Thyroid gland (tissue), 4 donors: ENCODE results near the gene ISG15. TPM values are rescaled to one million over a fixed set of nuclear protein-coding genes. Genes with fewer than 3 reads are reported as not detected.

ENCODE experiments used
- DNase-seq, 2 donors: peaks; one replicate each; pipeline ENCODE4 v3.0.0-alpha.2; 2019
- H3K27ac ChIP-seq, 3 donors: fragments of 200-600 bp; sonication (generic); 1 replicate in 2 of 3; 2 replicates in 1 of 3; pipeline ENCODE4 v1.5.1; 2016 to 2019; ENCODE audit warnings: mild to moderate bottlenecking in 1 of 3, moderate library complexity in 1 of 3
- H3K27me3 ChIP-seq: fragments of 200-600 bp; sonication (generic); one replicate; pipeline ENCODE4 v1.5.1; 2019
- H3K36me3 ChIP-seq, 2 donors: fragments of 200-600 bp; sonication (generic); one replicate each; pipeline ENCODE4 v1.5.1; 2016 to 2019
- H3K4me1 ChIP-seq, 2 donors: fragments of 200-600 bp; sonication (generic); one replicate each; pipeline ENCODE4 v1.5.1; 2017 to 2019
- H3K4me3 ChIP-seq, 3 donors: fragments of 200-600 bp; sonication (generic); replicated peaks in 1 of 3; 1 replicate in 2 of 3; 2 replicates in 1 of 3; pipeline ENCODE4 v1.5.1; 2016; ENCODE audit warnings: mild to moderate bottlenecking in 1 of 3
- H3K9me3 ChIP-seq: fragments of 200-600 bp; sonication (generic); one replicate; pipeline ENCODE4 v1.5.1; 2017
- POLR2A ChIP-seq, 2 donors: fragments of 450-650 bp; IDR thresholded peaks; one replicate each; pipeline ENCODE4 v1.6.1; 2017; ENCODE audit warnings: antibody characterized with exemption in 2 of 2, mild to moderate bottlenecking in 2 of 2, moderate library complexity in 1 of 2
- WGBS, 2 donors: methylation state at CpG; one replicate each; pipeline ENCODE4 v1.1.5; 2017; 5-methylcytosine and 5-hydroxymethylcytosine counted together
- intact Hi-C: fragments of 100-400 bp; cut with DNase I; formaldehyde crosslinking; loops from one replicate; pipeline ENCODE4 v1.15.1; 2023
- total RNA-seq, 4 donors: library from RNA; depleted of rRNA; stranded (reverse); fragments of >200 nt; gene quantifications; one replicate each; pipeline ENCODE4 v1.2.3, GENCODE V29; 2016
- TF ChIP-seq, protein P1 (sequence below), 6 experiments: fragments of 200-600 bp in 3 of 6; fragments of 450-650 bp in 3 of 6; sonication (generic) in 3 of 6; IDR thresholded peaks; one replicate each; pipeline ENCODE4 v1.5.1; 2016 to 2019; ENCODE audit warnings: antibody characterized with exemption in 6 of 6, mild to moderate bottlenecking in 2 of 6, inconsistent platforms in 1 of 6, moderate library complexity in 1 of 6

ISG15 gene
- total RNA-seq, 4 donors from 2014 or later = 18.5 to 57.5 (median 37.8) TPM

DNA sequence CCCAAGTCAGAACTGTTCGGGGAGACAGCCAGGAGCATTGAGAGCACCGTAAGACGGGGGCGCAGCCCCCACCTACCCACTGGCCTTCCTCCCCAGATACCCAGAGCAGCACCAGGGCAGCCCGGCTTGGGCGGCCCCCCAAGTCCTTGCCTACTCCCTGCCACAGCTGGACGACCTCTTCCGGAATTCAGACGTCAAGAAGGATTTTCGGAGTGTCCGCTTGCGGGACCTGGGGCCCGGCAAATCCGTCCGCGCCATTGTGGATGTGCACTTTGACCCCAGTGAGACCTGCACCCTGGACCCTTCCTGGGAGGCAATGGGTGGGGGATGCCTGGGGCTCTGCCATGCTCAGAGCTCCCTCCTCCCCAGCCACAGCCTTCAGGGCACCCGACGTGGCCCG, 34.1 kb downstream of the ISG15 start:
- Histone ChIP-seq H3K27ac (no peak overlapping the region), H3K4me3 (no peak overlapping the region), H3K27me3 (no peaks in the 10 kb centered on the region), H3K36me3 (peaks cover 43 to 45% of the 10 kb centered on the region in 2 donors), H3K9me3 (no peaks in the 10 kb centered on the region), H3K4me1 (no peaks in the 10 kb centered on the region)
- TF ChIP-seq POLR2A (IDR thresholded peaks at IDR 0.05) = no peak
- TF ChIP-seq, protein P1, sequence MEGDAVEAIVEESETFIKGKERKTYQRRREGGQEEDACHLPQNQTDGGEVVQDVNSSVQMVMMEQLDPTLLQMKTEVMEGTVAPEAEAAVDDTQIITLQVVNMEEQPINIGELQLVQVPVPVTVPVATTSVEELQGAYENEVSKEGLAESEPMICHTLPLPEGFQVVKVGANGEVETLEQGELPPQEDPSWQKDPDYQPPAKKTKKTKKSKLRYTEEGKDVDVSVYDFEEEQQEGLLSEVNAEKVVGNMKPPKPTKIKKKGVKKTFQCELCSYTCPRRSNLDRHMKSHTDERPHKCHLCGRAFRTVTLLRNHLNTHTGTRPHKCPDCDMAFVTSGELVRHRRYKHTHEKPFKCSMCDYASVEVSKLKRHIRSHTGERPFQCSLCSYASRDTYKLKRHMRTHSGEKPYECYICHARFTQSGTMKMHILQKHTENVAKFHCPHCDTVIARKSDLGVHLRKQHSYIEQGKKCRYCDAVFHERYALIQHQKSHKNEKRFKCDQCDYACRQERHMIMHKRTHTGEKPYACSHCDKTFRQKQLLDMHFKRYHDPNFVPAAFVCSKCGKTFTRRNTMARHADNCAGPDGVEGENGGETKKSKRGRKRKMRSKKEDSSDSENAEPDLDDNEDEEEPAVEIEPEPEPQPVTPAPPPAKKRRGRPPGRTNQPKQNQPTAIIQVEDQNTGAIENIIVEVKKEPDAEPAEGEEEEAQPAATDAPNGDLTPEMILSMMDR (IDR thresholded peaks at IDR 0.05) = no peak
- DNase-seq = no peak
- intact Hi-C loops = no loop called here
- WGBS, 2 donors = 95 to 96% methylated on average over 10 to 15 of the region's 19 CpGs

DNA sequence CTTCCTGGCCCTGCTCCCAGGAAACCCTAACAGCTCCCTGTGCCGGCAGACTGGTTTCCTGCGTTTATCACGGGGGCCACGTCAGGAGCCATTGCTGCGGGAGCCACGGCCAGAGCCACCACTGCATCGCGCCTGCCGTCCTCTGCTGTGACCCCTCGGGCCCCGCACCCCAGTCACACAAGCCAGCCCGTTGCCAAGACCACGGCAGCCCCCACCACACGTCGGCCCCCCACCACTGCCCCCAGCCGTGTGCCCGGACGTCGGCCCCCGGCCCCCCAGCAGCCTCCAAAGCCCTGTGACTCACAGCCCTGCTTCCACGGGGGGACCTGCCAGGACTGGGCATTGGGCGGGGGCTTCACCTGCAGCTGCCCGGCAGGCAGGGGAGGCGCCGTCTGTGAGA, 34.7 kb downstream of the ISG15 start:
- no peaks in the 10 kb centered on the region for H3K9me3 ChIP-seq
- H3K27me3 ChIP-seq = no peaks in the 10 kb centered on the region
- 93 to 96% methylated on average over 17 to 21 of the region's 25 CpGs for WGBS, 2 donors
- H3K4me1 ChIP-seq = no peaks in the 10 kb centered on the region
- TF ChIP-seq, protein P1 (IDR thresholded peaks at IDR 0.05) = no peak
- TF ChIP-seq POLR2A (IDR thresholded peaks at IDR 0.05) = no peak
- peaks cover 43 to 45% of the 10 kb centered on the region in 2 donors for H3K36me3 ChIP-seq
- no peak overlapping the region for H3K27ac ChIP-seq
- intact Hi-C loops = no loop called here
- no peak for DNase-seq
- H3K4me3 ChIP-seq = no peak overlapping the region

DNA sequence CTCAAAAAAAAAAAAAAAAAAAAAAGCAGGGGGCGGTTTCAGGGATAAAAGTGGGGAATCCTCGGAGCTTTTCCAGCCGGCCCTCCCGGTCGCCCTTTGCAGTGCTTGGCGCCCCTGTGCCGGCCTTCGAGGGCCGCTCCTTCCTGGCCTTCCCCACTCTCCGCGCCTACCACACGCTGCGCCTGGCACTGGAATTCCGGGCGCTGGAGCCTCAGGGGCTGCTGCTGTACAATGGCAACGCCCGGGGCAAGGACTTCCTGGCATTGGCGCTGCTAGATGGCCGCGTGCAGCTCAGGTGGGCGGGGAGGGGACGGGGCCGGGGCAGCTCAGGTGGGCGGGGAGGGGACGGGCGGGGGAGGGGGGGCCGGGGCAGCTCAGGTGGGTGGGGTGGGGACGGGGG, 35.5 kb downstream of the ISG15 start:
- no peak for DNase-seq
- WGBS, 2 donors = 93 to 98% methylated on average over 22 of the region's 28 CpGs
- Histone ChIP-seq H3K36me3 (peaks cover 44 to 48% of the 10 kb centered on the region in 2 donors), H3K9me3 (no peaks in the 10 kb centered on the region), H3K4me3 (no peak overlapping the region), H3K27ac (no peak overlapping the region), H3K4me1 (no peaks in the 10 kb centered on the region), H3K27me3 (no peaks in the 10 kb centered on the region)
- no peak for TF ChIP-seq POLR2A (IDR thresholded peaks at IDR 0.05)
- TF ChIP-seq, protein P1 (IDR thresholded peaks at IDR 0.05) = no peak
- intact Hi-C loops = no loop called here

DNA sequence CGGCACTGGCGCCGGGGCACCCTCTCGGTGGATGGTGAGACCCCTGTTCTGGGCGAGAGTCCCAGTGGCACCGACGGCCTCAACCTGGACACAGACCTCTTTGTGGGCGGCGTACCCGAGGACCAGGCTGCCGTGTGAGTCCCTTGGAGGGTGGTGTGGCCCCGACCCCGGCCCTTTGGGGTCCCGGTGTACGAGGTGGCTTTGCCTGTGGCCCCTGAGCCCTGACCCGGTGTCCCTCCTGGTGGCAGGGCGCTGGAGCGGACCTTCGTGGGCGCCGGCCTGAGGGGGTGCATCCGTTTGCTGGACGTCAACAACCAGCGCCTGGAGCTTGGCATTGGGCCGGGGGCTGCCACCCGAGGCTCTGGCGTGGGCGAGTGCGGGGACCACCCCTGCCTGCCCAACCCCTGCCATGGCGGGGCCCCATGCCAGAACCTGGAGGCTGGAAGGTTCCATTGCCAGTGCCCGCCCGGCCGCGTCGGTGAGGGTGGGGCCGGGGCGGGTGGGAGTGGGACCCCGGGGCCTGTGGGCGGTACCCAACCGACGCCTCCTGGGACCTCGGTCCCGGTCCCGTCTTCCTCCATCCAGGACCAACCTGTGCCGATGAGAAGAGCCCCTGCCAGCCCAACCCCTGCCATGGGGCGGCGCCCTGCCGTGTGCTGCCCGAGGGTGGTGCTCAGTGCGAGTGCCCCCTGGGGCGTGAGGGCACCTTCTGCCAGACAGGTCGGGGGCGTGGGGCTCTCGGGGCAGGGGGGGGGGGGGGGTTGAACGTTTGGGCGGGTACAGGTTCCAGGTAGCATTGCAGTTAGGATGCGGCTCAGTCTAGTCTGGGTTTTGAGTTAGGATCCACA, 36.2 kb downstream of the ISG15 start:
- TF ChIP-seq, protein P1 (IDR thresholded peaks at IDR 0.05) = no peak
- no peak for TF ChIP-seq POLR2A (IDR thresholded peaks at IDR 0.05)
- Histone ChIP-seq H3K36me3 (peaks cover 43 to 50% of the 10 kb centered on the region in 2 donors), H3K4me3 (no peak overlapping the region), H3K27ac (no peak overlapping the region), H3K9me3 (no peaks in the 10 kb centered on the region), H3K27me3 (no peaks in the 10 kb centered on the region), H3K4me1 (no peaks in the 10 kb centered on the region)
- no peak for DNase-seq
- intact Hi-C loops = no loop called here
- WGBS, 2 donors = 82 to 99% methylated on average over 5 to 16 of the region's 57 CpGs

DNA sequence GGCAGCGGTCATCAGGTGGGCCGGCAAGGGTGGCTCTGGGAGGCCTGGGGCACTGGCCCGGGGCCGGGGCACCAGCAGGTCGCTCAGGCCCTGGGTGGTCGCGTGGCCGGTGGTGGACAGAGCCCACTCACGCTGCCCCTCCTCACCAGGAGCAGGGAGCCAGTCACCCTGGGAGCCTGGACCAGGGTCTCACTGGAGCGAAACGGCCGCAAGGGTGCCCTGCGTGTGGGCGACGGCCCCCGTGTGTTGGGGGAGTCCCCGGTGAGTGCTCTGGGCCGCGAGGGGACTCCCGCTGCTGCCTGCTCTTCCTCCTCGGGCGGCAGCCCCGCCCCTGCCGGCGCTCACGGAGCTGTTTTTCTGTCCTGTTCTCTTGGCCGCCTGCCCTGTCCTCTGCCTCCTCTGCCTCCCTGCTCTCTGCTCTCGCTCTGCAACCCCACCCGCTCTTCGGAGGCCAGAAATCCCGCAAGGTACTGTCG, 37.3 kb downstream of the ISG15 start:
- no peak for DNase-seq
- 90 to 94% methylated on average over 23 to 30 of the region's 32 CpGs for WGBS, 2 donors
- no peak overlapping the region for H3K27ac ChIP-seq
- no peak overlapping the region for H3K4me3 ChIP-seq
- no peaks in the 10 kb centered on the region for H3K27me3 ChIP-seq
- TF ChIP-seq, protein P1 (IDR thresholded peaks at IDR 0.05) = no peak
- TF ChIP-seq POLR2A (IDR thresholded peaks at IDR 0.05) = no peak
- intact Hi-C loops = no loop called here
- H3K4me1 ChIP-seq = no peaks in the 10 kb centered on the region
- no peaks in the 10 kb centered on the region for H3K9me3 ChIP-seq
- peaks cover 41 to 50% of the 10 kb centered on the region in 2 donors for H3K36me3 ChIP-seq
